SHP77 (cell line): ENCODE measurements around the gene ARRDC2.
"Not testable (repeated sequence)": the region's sequence is repeated elsewhere in the genome, so short reads cannot be mapped to it uniquely, and the experiment has no call there.

Experiments
- DNase-seq, 2 experiments: peaks; one replicate each; lab custom pipeline; 2025; lab: John Stamatoyannopoulos, UW

ARRDC2 gene

GRCh38 chr19:18007917-18008673 lies at the start of gene ARRDC2:
ARRDC2 (plus strand) TSS chr19:18008170; CDS start chr19:18008311, 141 bp downstream.
- DNase-seq = no peak

- no peak for DNase-seq
Measured at GRCh38 chr19:17963936-17964691, 43.9 kb upstream of the ARRDC2 start.

- DNase-seq = no peak
Measured at GRCh38 chr19:17965370-17966128, 42.4 kb upstream of the ARRDC2 start.

- no peak for DNase-seq
Measured at GRCh38 chr19:17966129-17966483, 41.9 kb upstream of the ARRDC2 start.

- no peak for DNase-seq
Measured at GRCh38 chr19:17966550-17967256, 41.3 kb upstream of the ARRDC2 start, which contains the start of gene KCNN1. KCNN1 (plus strand) TSS chr19:17967107; CDS start chr19:17973889, 6,782 bp downstream.

GRCh38 chr19:17967257-17968051 lies 40.5 kb upstream of the ARRDC2 start:
- no peak for DNase-seq

- DNase-seq = no peak
Measured at GRCh38 chr19:17968362-17968761, 39.6 kb upstream of the ARRDC2 start.

GRCh38 chr19:17969096-17969792 lies 38.7 kb upstream of the ARRDC2 start:
- no peak for DNase-seq

GRCh38 chr19:17972230-17972629 lies 35.7 kb upstream of the ARRDC2 start:
- no peak for DNase-seq

GRCh38 chr19:17973759-17974158 lies 34.2 kb upstream of the ARRDC2 start:
- DNase-seq = no peak

GRCh38 chr19:17974551-17974950 lies 33.4 kb upstream of the ARRDC2 start:
- no peak for DNase-seq

GRCh38 chr19:17975032-17975431 lies 32.9 kb upstream of the ARRDC2 start:
- DNase-seq = no peak

GRCh38 chr19:17977021-17977420 lies 30.9 kb upstream of the ARRDC2 start:
- DNase-seq = no peak

GRCh38 chr19:17977488-17977887 lies 30.5 kb upstream of the ARRDC2 start:
- no peak for DNase-seq

- DNase-seq = no peak
Measured at GRCh38 chr19:17981611-17982010, 26.4 kb upstream of the ARRDC2 start.

- no peak for DNase-seq
Measured at GRCh38 chr19:17982430-17982829, 25.5 kb upstream of the ARRDC2 start.

- DNase-seq = peak in 1 of 2 experiments; percentile 4
Measured at GRCh38 chr19:17985037-17985818, 22.7 kb upstream of the ARRDC2 start.

- DNase-seq = not testable (repeated sequence)
Measured at GRCh38 chr19:17986569-17986968, 21.4 kb upstream of the ARRDC2 start.

- DNase-seq = no peak
Measured at GRCh38 chr19:17988161-17988560, 19.8 kb upstream of the ARRDC2 start.
